Measurements from ENCODE around the gene PLA2G4B.

The PLA2G4B gene

GRCh38 chr15:41809526-41810220, 29.0 kb upstream of the PLA2G4B start:
- DNase-seq, result no peak

GRCh38 chr15:41810651-41811431, 27.8 kb upstream of the PLA2G4B start:
- no peak for DNase-seq

GRCh38 chr15:41811432-41812195, 27.0 kb upstream of the PLA2G4B start:
- peak; percentile 88 for DNase-seq

- DNase-seq, result no peak
Observed at GRCh38 chr15:41812820-41813375, 25.7 kb upstream of the PLA2G4B start.

- no peak for DNase-seq
Observed at GRCh38 chr15:41813426-41813825, 25.2 kb upstream of the PLA2G4B start.

GRCh38 chr15:41814534-41814933, 24.1 kb upstream of the PLA2G4B start:
- DNase-seq, result no peak

- no peak for DNase-seq
Observed at GRCh38 chr15:41816788-41817187, 21.9 kb upstream of the PLA2G4B start.

GRCh38 chr15:41817327-41817726, 21.3 kb upstream of the PLA2G4B start:
- DNase-seq, result no peak

GRCh38 chr15:41817781-41818180, 20.9 kb upstream of the PLA2G4B start:
- DNase-seq, result no peak

GRCh38 chr15:41819455-41820050, 19.1 kb upstream of the PLA2G4B start:
- no peak for DNase-seq

GRCh38 chr15:41820791-41821423, 17.7 kb upstream of the PLA2G4B start:
- DNase-seq, result no peak

GRCh38 chr15:41821831-41822230, 16.8 kb upstream of the PLA2G4B start:
- no peak for DNase-seq

- DNase-seq, result no peak
Observed at GRCh38 chr15:41822471-41822870, 16.2 kb upstream of the PLA2G4B start.

GRCh38 chr15:41822957-41823356, 15.7 kb upstream of the PLA2G4B start:
- DNase-seq, result no peak

GRCh38 chr15:41823502-41823901, 15.1 kb upstream of the PLA2G4B start:
- no peak for DNase-seq

- no peak for DNase-seq
Observed at GRCh38 chr15:41824062-41824745, 14.4 kb upstream of the PLA2G4B start.

GRCh38 chr15:41825145-41825544, 13.5 kb upstream of the PLA2G4B start:
- DNase-seq, result no peak

GRCh38 chr15:41825572-41826535, 12.8 kb upstream of the PLA2G4B start:
- no peak for DNase-seq

GRCh38 chr15:41827290-41827879, 11.3 kb upstream of the PLA2G4B start:
- peak; percentile 55 for DNase-seq

Measured in femur (tissue), 1 donor.